Measurements from ENCODE around the gene PDSS2.

The PDSS2 gene

GRCh38 chr6:107156617-107157016 lies 302.7 kb downstream of the PDSS2 start:
- Histone ChIP-seq H2BK12ac (ENCODE audit: low read length) (peak overlapping the region; percentile 30), H3K9ac (ENCODE audit: low read depth, low read length, poor library complexity) (no peak overlapping the region), H3K9me3 (replicated peaks in 1 of 2; ENCODE audit: control insufficient read depth in 2 of 2, insufficient read depth in 1 of 2, low read depth in 1 of 2, low read length in 2 of 2) (no peaks in the 10 kb centered on the region), H3K79me1 (ENCODE audit: low read depth, low read length) (no peaks in the 10 kb centered on the region), H3K14ac (ENCODE audit: low read length) (no peak overlapping the region), H4K91ac (ENCODE audit: low read depth, low read length, poor library complexity) (peak overlapping the region; percentile 43), H3K27ac (replicated peaks; ENCODE audit: low read length) (no peak overlapping the region), H3K4me1 (ENCODE audit: control insufficient read depth in 2 of 2, insufficient read depth in 1 of 2, low read depth in 1 of 2, low read length in 2 of 2) (peaks cover 4 to 9% of the 10 kb centered on the region in 2 donors), H3K4me2 (ENCODE audit: insufficient read depth, low read length, poor library complexity, severe bottlenecking) (no peak overlapping the region), H2AFZ (ENCODE audit: low read length) (no peak overlapping the region), H3K18ac (ENCODE audit: low read length) (no peak overlapping the region), H3K36me3 (replicated peaks in 1 of 2; ENCODE audit: control insufficient read depth in 2 of 2, insufficient read depth in 2 of 2, low read length in 2 of 2) (no peaks in the 10 kb centered on the region), H3K4ac (ENCODE audit: low read length) (no peak overlapping the region), H4K8ac (ENCODE audit: low read depth, low read length) (peak overlapping the region; percentile 48), H3K23ac (ENCODE audit: low read depth, low read length, poor library complexity) (no peak overlapping the region), H2BK15ac (ENCODE audit: low read length) (peak overlapping the region; percentile 81), H3K27me3 (ENCODE audit: control insufficient read depth in 3 of 3, insufficient read depth in 3 of 3, low read depth in 1 of 3, low read length in 3 of 3) (no peaks in the 10 kb centered on the region), H2AK5ac (ENCODE audit: low read depth, low read length) (peak overlapping the region; percentile 94), H2BK5ac (ENCODE audit: low read length) (no peak overlapping the region), H3K4me3 (ENCODE audit: low read length in 2 of 2) (no peak overlapping the region), H2BK120ac (ENCODE audit: low read depth, low read length) (no peak overlapping the region)
- no peak for DNase-seq (ENCODE audit: low spot score)
- no CpG with 5 or more reads among the region's 2 CpGs for WGBS, 2 donors (ENCODE audit: extremely low coverage in 2 of 2, insufficient read length in 2 of 2, insufficient replicate concordance in 1 of 2)

GRCh38 chr6:107154801-107155160 lies 304.6 kb downstream of the PDSS2 start:
- Histone ChIP-seq H2BK15ac (ENCODE audit: low read length) (no peak overlapping the region), H3K9ac (ENCODE audit: low read depth, low read length, poor library complexity) (no peak overlapping the region), H3K4me2 (ENCODE audit: insufficient read depth, low read length, poor library complexity, severe bottlenecking) (no peak overlapping the region), H3K79me1 (ENCODE audit: low read depth, low read length) (no peaks in the 10 kb centered on the region), H2AK5ac (ENCODE audit: low read depth, low read length) (no peak overlapping the region), H2BK5ac (ENCODE audit: low read length) (no peak overlapping the region), H2AFZ (ENCODE audit: low read length) (peak overlapping the region; percentile 68), H3K27me3 (ENCODE audit: control insufficient read depth in 3 of 3, insufficient read depth in 3 of 3, low read depth in 1 of 3, low read length in 3 of 3) (no peaks in the 10 kb centered on the region), H3K23ac (ENCODE audit: low read depth, low read length, poor library complexity) (no peak overlapping the region), H3K27ac (replicated peaks; ENCODE audit: low read length) (peak overlapping the region; percentile 82), H3K18ac (ENCODE audit: low read length) (no peak overlapping the region), H3K4me1 (ENCODE audit: control insufficient read depth in 2 of 2, insufficient read depth in 1 of 2, low read depth in 1 of 2, low read length in 2 of 2) (peaks cover 4 to 9% of the 10 kb centered on the region in 2 donors), H3K36me3 (replicated peaks in 1 of 2; ENCODE audit: control insufficient read depth in 2 of 2, insufficient read depth in 2 of 2, low read length in 2 of 2) (no peaks in the 10 kb centered on the region), H4K8ac (ENCODE audit: low read depth, low read length) (no peak overlapping the region), H2BK12ac (ENCODE audit: low read length) (no peak overlapping the region), H3K4ac (ENCODE audit: low read length) (no peak overlapping the region), H4K91ac (ENCODE audit: low read depth, low read length, poor library complexity) (no peak overlapping the region), H3K14ac (ENCODE audit: low read length) (no peak overlapping the region), H2BK120ac (ENCODE audit: low read depth, low read length) (no peak overlapping the region), H3K9me3 (replicated peaks in 1 of 2; ENCODE audit: control insufficient read depth in 2 of 2, insufficient read depth in 1 of 2, low read depth in 1 of 2, low read length in 2 of 2) (no peaks in the 10 kb centered on the region), H3K4me3 (ENCODE audit: low read length in 2 of 2) (no peak overlapping the region)
- no CpG with 5 or more reads among the region's 2 CpGs for WGBS, 2 donors (ENCODE audit: extremely low coverage in 2 of 2, insufficient read length in 2 of 2, insufficient replicate concordance in 1 of 2)
- no peak for DNase-seq (ENCODE audit: low spot score)

DNA sequence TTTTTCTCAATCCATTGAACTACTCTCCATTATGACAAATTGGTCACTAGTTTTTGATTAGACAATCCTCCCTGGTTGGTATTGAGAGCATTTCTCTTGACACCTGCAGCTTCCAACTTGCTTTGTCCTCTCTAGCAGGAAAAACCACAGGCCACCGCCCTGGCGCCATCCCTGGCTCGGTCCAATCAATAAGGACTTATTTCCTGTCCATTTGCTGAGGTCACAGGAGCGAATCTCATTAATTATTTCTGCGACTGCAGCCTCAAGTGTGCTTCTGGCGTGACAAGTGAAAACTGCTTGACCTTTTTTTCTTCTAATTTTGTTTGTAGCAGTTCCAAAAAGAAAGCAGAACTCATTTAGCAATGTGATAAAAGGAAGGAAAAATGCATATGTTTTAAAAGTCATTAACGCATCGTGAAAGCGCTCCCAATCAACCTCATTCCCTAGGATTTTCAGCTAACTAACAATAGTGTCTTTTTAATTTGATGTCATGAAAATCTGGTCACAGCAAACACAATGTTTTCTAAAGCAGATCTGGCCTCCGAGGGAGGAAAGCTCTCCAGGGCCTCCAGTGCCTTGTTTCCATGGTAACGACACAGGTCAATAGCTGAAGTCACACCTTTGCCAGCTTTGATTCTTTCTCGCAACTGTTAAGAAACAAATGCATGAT lies 305.1 kb downstream of the PDSS2 start:
- no CpG with 5 or more reads among the region's 12 CpGs for WGBS, 2 donors (ENCODE audit: extremely low coverage in 2 of 2, insufficient read length in 2 of 2, insufficient replicate concordance in 1 of 2)
- peak overlapping the region; percentile 82 for H3K27ac ChIP-seq (replicated peaks; ENCODE audit: low read length)

GRCh38 chr6:107152638-107153430 lies 306.5 kb downstream of the PDSS2 start:
- Histone ChIP-seq H3K36me3 (replicated peaks in 1 of 2; ENCODE audit: control insufficient read depth in 2 of 2, insufficient read depth in 2 of 2, low read length in 2 of 2) (no peaks in the 10 kb centered on the region), H2BK12ac (ENCODE audit: low read length) (no peak overlapping the region)
- no CpG with 5 or more reads among the region's 8 CpGs for WGBS, 2 donors (ENCODE audit: extremely low coverage in 2 of 2, insufficient read length in 2 of 2, insufficient replicate concordance in 1 of 2)

More for the DNA sequence above, 305.1 kb downstream of the PDSS2 start:
- Histone ChIP-seq H3K9ac (ENCODE audit: low read depth, low read length, poor library complexity) (no peak overlapping the region), H2AK5ac (ENCODE audit: low read depth, low read length) (no peak overlapping the region), H2BK120ac (ENCODE audit: low read depth, low read length) (no peak overlapping the region), H3K23ac (ENCODE audit: low read depth, low read length, poor library complexity) (no peak overlapping the region), H2BK12ac (ENCODE audit: low read length) (no peak overlapping the region), H3K27me3 (ENCODE audit: control insufficient read depth in 3 of 3, insufficient read depth in 3 of 3, low read depth in 1 of 3, low read length in 3 of 3) (no peaks in the 10 kb centered on the region), H3K4me1 (ENCODE audit: control insufficient read depth in 2 of 2, insufficient read depth in 1 of 2, low read depth in 1 of 2, low read length in 2 of 2) (peaks cover 4 to 9% of the 10 kb centered on the region in 2 donors), H4K8ac (ENCODE audit: low read depth, low read length) (no peak overlapping the region), H2AFZ (ENCODE audit: low read length) (peak overlapping the region; percentile 68), H3K4me3 (ENCODE audit: low read length in 2 of 2) (peak overlapping the region in 1 of 2 donors; percentile 6), H2BK5ac (ENCODE audit: low read length) (no peak overlapping the region), H3K18ac (ENCODE audit: low read length) (no peak overlapping the region), H3K9me3 (replicated peaks in 1 of 2; ENCODE audit: control insufficient read depth in 2 of 2, insufficient read depth in 1 of 2, low read depth in 1 of 2, low read length in 2 of 2) (no peaks in the 10 kb centered on the region), H3K79me1 (ENCODE audit: low read depth, low read length) (no peaks in the 10 kb centered on the region), H4K91ac (ENCODE audit: low read depth, low read length, poor library complexity) (no peak overlapping the region), H2BK15ac (ENCODE audit: low read length) (no peak overlapping the region), H3K14ac (ENCODE audit: low read length) (no peak overlapping the region), H3K36me3 (replicated peaks in 1 of 2; ENCODE audit: control insufficient read depth in 2 of 2, insufficient read depth in 2 of 2, low read length in 2 of 2) (no peaks in the 10 kb centered on the region), H3K4me2 (ENCODE audit: insufficient read depth, low read length, poor library complexity, severe bottlenecking) (no peak overlapping the region), H3K4ac (ENCODE audit: low read length) (no peak overlapping the region)
- DNase-seq (ENCODE audit: low spot score), result peak; percentile 56

More at GRCh38 chr6:107152638-107153430, 306.5 kb downstream of the PDSS2 start:
- no peaks in the 10 kb centered on the region for H3K79me1 ChIP-seq (ENCODE audit: low read depth, low read length)
- no peak overlapping the region for H2BK15ac ChIP-seq (ENCODE audit: low read length)
- no peak overlapping the region for H4K8ac ChIP-seq (ENCODE audit: low read depth, low read length)
- H3K18ac ChIP-seq (ENCODE audit: low read length), result no peak overlapping the region
- H2BK5ac ChIP-seq (ENCODE audit: low read length), result no peak overlapping the region
- no peak overlapping the region for H2AFZ ChIP-seq (ENCODE audit: low read length)
- H3K9me3 ChIP-seq (replicated peaks in 1 of 2; ENCODE audit: control insufficient read depth in 2 of 2, insufficient read depth in 1 of 2, low read depth in 1 of 2, low read length in 2 of 2), result no peaks in the 10 kb centered on the region
- H3K27ac ChIP-seq (replicated peaks; ENCODE audit: low read length), result no peak overlapping the region
- no peak overlapping the region for H3K9ac ChIP-seq (ENCODE audit: low read depth, low read length, poor library complexity)
- H2BK120ac ChIP-seq (ENCODE audit: low read depth, low read length), result no peak overlapping the region
- DNase-seq (ENCODE audit: low spot score), result no peak
- H2AK5ac ChIP-seq (ENCODE audit: low read depth, low read length), result no peak overlapping the region
- H3K4ac ChIP-seq (ENCODE audit: low read length), result no peak overlapping the region
- H4K91ac ChIP-seq (ENCODE audit: low read depth, low read length, poor library complexity), result no peak overlapping the region
- H3K4me1 ChIP-seq (ENCODE audit: control insufficient read depth in 2 of 2, insufficient read depth in 1 of 2, low read depth in 1 of 2, low read length in 2 of 2), result peaks cover 4 to 9% of the 10 kb centered on the region in 2 donors
- no peak overlapping the region for H3K4me3 ChIP-seq (ENCODE audit: low read length in 2 of 2)
- H3K23ac ChIP-seq (ENCODE audit: low read depth, low read length, poor library complexity), result no peak overlapping the region
- H3K4me2 ChIP-seq (ENCODE audit: insufficient read depth, low read length, poor library complexity, severe bottlenecking), result no peak overlapping the region
- H3K14ac ChIP-seq (ENCODE audit: low read length), result no peak overlapping the region
- H3K27me3 ChIP-seq (ENCODE audit: control insufficient read depth in 3 of 3, insufficient read depth in 3 of 3, low read depth in 1 of 3, low read length in 3 of 3), result no peaks in the 10 kb centered on the region

Measured in neuronal stem cell (in vitro differentiated cells).